Activated CD8-positive, alpha-beta T cell treated with anti-CD3 and anti-CD28 coated beads for 36 hours (primary cell): ENCODE results near the gene STAMBPL1. TPM values are rescaled to one million over a fixed set of nuclear protein-coding genes. Genes with fewer than 3 reads are reported as not detected.

ENCODE experiments used
- ATAC-seq: fragments of 200-7000 bp; cut with Tn5 transposase; one replicate; pipeline ENCODE4 v1.10.0; 2021; ENCODE audit warnings: mild to moderate bottlenecking, moderate library complexity
- CTCF ChIA-PET: fragments of 350-600 bp; sonication (Branson Sonifier 250); formaldehyde crosslinking; loops from one replicate; lab custom pipeline; 2021; ENCODE audit warnings: antibody characterized with exemption; lab: Charles Lee
- POLR2A ChIA-PET: fragments of 350-600 bp; sonication (Branson Sonifier 250); formaldehyde crosslinking; loops from one replicate; lab custom pipeline; 2021; ENCODE audit warnings: antibody characterized with exemption; lab: Charles Lee
- DNase-seq: peaks from one replicate; pipeline ENCODE4 v3.0.0-alpha.2; 2020
- H3K27ac Mint-ChIP-seq: one replicate; pipeline ENCODE4 v1.8.0; 2021; ENCODE audit warnings: mild to moderate bottlenecking, mixed read lengths
- H3K27me3 Mint-ChIP-seq: one replicate; pipeline ENCODE4 v1.8.0; 2021; ENCODE audit warnings: mixed read lengths
- H3K36me3 Mint-ChIP-seq: one replicate; pipeline ENCODE4 v1.8.0; 2021; ENCODE audit warnings: low read depth, mixed read lengths
- H3K4me1 Mint-ChIP-seq: one replicate; pipeline ENCODE4 v1.8.0; 2021; ENCODE audit warnings: low read depth, mixed read lengths
- H3K4me3 Mint-ChIP-seq: one replicate; pipeline ENCODE4 v1.8.0; 2021; ENCODE audit warnings: mild to moderate bottlenecking, moderate library complexity, mixed read lengths
- H3K9me3 Mint-ChIP-seq: one replicate; pipeline ENCODE4 v1.8.0; 2021; ENCODE audit warnings: mixed read lengths
- intact Hi-C: fragments of 100-400 bp; cut with micrococcal nuclease; formaldehyde crosslinking; loops from one replicate; pipeline ENCODE4 v1.10.0; 2022
- total RNA-seq, 2 experiments: library from RNA; stranded (reverse); gene quantifications; one replicate each; pipeline ENCODE4 v1.2.3, GENCODE V29; 2021
- TF ChIP-seq, protein P1 (sequence below): fragments of 200-600 bp; IDR thresholded peaks from one replicate; pipeline ENCODE4 v1.8.0; 2022; ENCODE audit warnings: antibody characterized with exemption, mild to moderate bottlenecking

Gene STAMBPL1
- total RNA-seq, 2 experiments from 2014 or later = 71.1 to 76.5 TPM

DNA sequence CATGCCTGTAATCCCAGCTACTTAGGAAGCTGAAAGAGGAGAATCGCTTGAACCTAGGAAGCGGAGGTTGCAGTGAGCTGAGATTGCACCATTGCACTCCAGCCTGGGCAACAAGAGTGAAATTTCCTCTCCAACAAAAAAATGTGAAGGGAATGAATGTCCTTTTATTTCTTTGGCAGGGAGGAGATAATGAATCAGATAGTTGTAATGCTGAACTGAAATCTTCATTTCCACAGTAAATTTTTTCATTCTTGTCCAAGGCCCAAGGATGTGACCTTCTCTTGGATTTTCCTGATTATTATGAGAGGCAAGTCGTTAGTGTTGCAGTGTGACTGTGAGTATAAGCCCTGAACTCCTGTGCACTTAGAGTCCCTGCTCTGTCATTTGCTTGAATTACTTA, 13.6 kb downstream of the STAMBPL1 start:
- DNase-seq = no peak
- ATAC-seq = no peak
- CTCF ChIA-PET = no interaction called here
- H3K4me1 Mint-ChIP-seq = peaks cover 66% of the 10 kb centered on the region
- no peak overlapping the region for H3K4me3 Mint-ChIP-seq
- H3K36me3 Mint-ChIP-seq = peaks cover 32% of the 10 kb centered on the region
- POLR2A ChIA-PET = interaction anchor here (2.9 kb wide), 1 partner anchor 13 kb away, joined by 16 read pairs; the partner anchor contains the start of gene STAMBPL1
- TF ChIP-seq, protein P1, sequence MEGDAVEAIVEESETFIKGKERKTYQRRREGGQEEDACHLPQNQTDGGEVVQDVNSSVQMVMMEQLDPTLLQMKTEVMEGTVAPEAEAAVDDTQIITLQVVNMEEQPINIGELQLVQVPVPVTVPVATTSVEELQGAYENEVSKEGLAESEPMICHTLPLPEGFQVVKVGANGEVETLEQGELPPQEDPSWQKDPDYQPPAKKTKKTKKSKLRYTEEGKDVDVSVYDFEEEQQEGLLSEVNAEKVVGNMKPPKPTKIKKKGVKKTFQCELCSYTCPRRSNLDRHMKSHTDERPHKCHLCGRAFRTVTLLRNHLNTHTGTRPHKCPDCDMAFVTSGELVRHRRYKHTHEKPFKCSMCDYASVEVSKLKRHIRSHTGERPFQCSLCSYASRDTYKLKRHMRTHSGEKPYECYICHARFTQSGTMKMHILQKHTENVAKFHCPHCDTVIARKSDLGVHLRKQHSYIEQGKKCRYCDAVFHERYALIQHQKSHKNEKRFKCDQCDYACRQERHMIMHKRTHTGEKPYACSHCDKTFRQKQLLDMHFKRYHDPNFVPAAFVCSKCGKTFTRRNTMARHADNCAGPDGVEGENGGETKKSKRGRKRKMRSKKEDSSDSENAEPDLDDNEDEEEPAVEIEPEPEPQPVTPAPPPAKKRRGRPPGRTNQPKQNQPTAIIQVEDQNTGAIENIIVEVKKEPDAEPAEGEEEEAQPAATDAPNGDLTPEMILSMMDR = no peak
- no peak overlapping the region for H3K27ac Mint-ChIP-seq
- H3K9me3 Mint-ChIP-seq = no peaks in the 10 kb centered on the region
- intact Hi-C loops = no loop called here
- H3K27me3 Mint-ChIP-seq = no peaks in the 10 kb centered on the region

DNA sequence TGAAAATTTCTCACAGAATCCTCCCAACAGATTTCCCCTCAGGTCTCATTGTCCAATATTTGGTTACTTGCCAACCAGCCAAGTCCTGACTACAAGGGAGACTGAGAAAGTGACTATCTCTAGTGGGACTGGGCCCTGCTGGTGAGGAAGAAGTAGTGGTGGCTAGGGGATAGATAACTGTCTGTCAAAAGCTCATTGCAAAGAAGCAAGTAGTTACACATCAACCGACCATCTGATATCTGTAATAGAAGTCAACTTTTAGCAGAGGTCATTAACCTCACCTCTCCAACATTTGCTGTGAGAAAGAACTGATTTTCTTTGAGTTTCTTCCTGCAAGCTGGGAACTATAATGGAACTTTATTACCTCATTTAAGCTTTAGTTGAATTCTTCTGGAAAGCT, 15.2 kb downstream of the STAMBPL1 start:
- intact Hi-C loops = loop anchor here (5.0 kb wide), 1 partner anchor 48 kb away; no protein-coding TSS in a partner anchor
- Mint-ChIP-seq H3K9me3 (no peaks in the 10 kb centered on the region), H3K4me1 (peaks cover 66% of the 10 kb centered on the region), H3K4me3 (no peak overlapping the region), H3K27me3 (no peaks in the 10 kb centered on the region), H3K27ac (no peak overlapping the region), H3K36me3 (peaks cover 39% of the 10 kb centered on the region)
- CTCF ChIA-PET = interaction anchor here (0.8 to 2.6 kb wide), 7 partner anchors 10 to 167 kb away, joined by 3 to 14 read pairs (median 6); no protein-coding TSS in a partner anchor
- TF ChIP-seq, protein P1 = no peak
- no peak for DNase-seq
- POLR2A ChIA-PET = interaction anchor here (0.9 to 2.9 kb wide), 4 partner anchors 9 to 17 kb away, joined by 4 to 16 read pairs (median 5); partner anchors contain the start of gene STAMBPL1
- no peak for ATAC-seq

DNA sequence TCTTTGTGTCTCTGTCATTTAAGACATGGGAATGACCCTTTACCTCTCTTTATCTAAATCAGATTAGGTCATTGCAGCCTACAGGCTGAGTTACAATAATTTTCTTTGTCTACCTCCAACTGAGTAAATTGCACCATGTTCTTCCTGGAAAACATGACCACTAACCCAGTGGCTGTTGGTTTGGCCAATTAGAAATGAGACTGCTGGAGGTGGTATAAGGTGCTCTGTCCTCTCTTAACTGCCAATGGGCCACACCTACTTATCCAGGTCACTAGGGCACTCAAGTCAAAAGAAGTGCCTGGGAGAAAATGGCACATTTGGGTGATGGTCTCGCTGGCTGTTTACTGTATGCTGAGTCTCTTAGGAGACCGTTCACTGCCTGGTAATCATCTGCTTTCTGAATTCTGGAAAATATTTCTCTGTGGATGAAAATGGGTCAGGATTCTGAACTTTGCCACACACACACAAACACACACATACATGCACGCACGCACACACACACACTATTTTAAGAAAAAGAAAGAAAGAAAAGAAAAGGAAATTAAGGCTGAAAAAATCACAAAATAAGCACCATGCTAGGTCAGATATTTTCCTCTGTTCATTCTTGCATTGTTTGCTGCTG, 16.4 kb downstream of the STAMBPL1 start:
- peak; percentile 10 for ATAC-seq
- H3K4me1 Mint-ChIP-seq = peaks cover 69% of the 10 kb centered on the region

DNA sequence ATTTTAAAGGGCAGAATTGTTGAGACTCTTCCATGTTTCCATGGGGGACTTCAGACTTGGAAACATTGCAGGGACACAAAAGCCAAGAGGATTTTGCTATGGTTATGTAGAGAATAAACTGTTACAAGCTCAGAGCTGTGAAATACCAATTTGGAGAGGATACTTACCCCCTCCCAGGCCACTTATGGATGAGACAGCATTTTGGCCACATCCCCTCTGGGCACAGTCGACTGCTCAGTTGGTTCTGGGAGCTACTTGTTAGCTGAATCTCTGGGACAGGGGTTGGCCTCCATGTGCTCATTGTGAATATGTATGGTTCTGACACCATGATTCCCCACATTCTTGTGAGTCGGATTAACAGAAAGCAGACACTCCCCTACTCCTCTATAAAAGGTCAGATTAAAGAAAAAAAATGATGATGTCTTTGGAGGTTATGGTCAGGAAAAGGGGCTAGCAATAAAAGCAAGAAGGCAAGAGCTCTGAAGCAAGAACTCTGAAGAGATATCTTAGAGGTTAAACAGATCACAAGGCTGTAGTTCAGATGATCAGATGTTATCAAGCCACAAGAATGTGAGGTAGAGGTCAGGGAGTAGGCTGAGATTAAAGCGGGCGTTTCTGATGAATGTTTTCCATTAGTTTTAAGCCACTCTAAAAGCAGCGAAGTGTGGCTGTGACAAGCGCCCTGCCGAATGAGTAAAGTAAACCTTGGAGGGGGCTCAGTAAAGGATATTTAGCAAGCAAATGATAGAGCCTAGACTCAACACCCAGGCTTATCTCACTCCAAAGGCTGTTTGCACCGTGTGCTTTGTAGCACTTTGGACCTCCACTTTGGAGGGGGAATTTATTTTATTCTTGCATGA, 17.2 kb downstream of the STAMBPL1 start:
- TF ChIP-seq, protein P1 = no peak
- H3K36me3 Mint-ChIP-seq = peaks cover 44% of the 10 kb centered on the region
- H3K4me3 Mint-ChIP-seq = peak overlapping the region; percentile 44
- no peaks in the 10 kb centered on the region for H3K27me3 Mint-ChIP-seq
- intact Hi-C loops = loop anchor here (5.0 kb wide), 1 partner anchor 50 kb away; no protein-coding TSS in a partner anchor
- ChIA-PET POLR2A (interaction anchor here (0.6 to 1.6 kb wide), 6 partner anchors 8 to 501 kb away, joined by 3 to 7 read pairs (median 4); no protein-coding TSS in a partner anchor), CTCF (interaction anchor here (0.8 to 1.3 kb wide), 2 partner anchors 12 to 36 kb away, joined by 3 to 5 read pairs; no protein-coding TSS in a partner anchor)
- peak; percentile 70 for ATAC-seq
- peaks cover 70% of the 10 kb centered on the region for H3K4me1 Mint-ChIP-seq
- peak overlapping the region; percentile 91 for H3K27ac Mint-ChIP-seq
- no peaks in the 10 kb centered on the region for H3K9me3 Mint-ChIP-seq
- peak; percentile 75 for DNase-seq

More for the DNA sequence above, 16.4 kb downstream of the STAMBPL1 start:
- peak overlapping the region; percentile 91 for H3K27ac Mint-ChIP-seq
- ChIA-PET CTCF (interaction anchor here (0.8 to 2.6 kb wide), 5 partner anchors 11 to 61 kb away, joined by 3 to 14 read pairs (median 8); no protein-coding TSS in a partner anchor), POLR2A (interaction anchor here (0.7 to 2.9 kb wide), 6 partner anchors 7 to 501 kb away, joined by 3 to 16 read pairs (median 5); partner anchors contain the start of gene STAMBPL1)
- intact Hi-C loops = loop anchor here (5.0 kb wide), 1 partner anchor 49 kb away; no protein-coding TSS in a partner anchor
- no peaks in the 10 kb centered on the region for H3K9me3 Mint-ChIP-seq
- H3K4me3 Mint-ChIP-seq = peak overlapping the region; percentile 44
- peaks cover 42% of the 10 kb centered on the region for H3K36me3 Mint-ChIP-seq
- no peaks in the 10 kb centered on the region for H3K27me3 Mint-ChIP-seq
- DNase-seq = peak; percentile 18
- TF ChIP-seq, protein P1 = no peak
